GM18867 (cell line): Measurements from ENCODE around the gene FLACC1.

ENCODE experiments used
- ATAC-seq: cut with Tn5 transposase; IDR thresholded peaks from one replicate; pipeline ENCODE4 v1.9.1; 2021; ENCODE audit warnings: mild to moderate bottlenecking, moderate library complexity; ENCODE audit not compliant: unreplicated experiment

FLACC1 gene

DNA sequence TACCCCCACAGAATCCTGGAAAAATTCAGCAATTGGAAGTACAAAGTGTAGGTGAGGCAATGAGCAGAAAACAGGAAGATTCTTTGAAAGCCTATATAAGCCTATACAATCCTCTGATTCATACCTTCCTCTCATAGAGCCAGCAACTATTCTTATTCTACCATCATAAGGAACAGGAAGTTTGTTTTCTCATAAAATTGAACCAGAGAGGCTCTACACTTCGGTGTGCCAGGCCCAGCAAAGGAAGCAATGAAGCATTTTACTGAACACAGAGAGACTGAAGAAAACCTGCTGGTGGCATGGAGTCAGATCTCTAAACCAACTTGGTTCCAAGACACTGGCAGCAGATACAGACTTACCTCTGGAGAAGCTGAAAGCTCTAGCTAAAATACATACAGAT lies 78.1 kb downstream of the FLACC1 start:
- ATAC-seq = no peak

- ATAC-seq = no peak
Measured at GRCh38 chr2:201276511-201276910, 80.6 kb downstream of the FLACC1 start.

GRCh38 chr2:201275990-201276389 lies 81.2 kb downstream of the FLACC1 start:
- no peak for ATAC-seq

DNA sequence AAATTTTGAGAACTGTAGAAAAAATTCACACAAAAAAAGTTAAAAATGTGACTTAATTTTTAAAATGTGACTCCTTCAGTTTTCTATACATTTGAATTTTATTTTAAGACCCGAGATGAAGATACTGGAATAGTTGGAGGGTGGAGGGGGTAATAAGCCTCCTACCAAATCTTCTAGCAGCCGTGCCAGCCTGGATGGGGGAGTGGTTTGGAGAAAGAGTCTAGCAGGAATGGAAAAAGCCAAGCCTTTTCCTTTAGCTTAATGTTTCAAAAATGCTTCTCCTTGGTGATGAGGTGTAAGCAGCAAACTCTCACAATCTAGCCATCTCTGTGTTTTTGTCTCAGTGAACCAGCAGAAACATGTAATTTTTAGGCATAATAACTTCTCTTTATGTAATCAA lies 82.1 kb downstream of the FLACC1 start:
- no peak for ATAC-seq

- ATAC-seq = no peak
Measured at GRCh38 chr2:201273330-201273983, 83.7 kb downstream of the FLACC1 start.

GRCh38 chr2:201271917-201272316 lies 85.2 kb downstream of the FLACC1 start:
- no peak for ATAC-seq

GRCh38 chr2:201270293-201271001 lies 86.7 kb downstream of the FLACC1 start:
- no peak for ATAC-seq

- ATAC-seq = no peak
Measured at GRCh38 chr2:201269764-201270163, 87.4 kb downstream of the FLACC1 start.

GRCh38 chr2:201267278-201268030 lies 89.7 kb downstream of the FLACC1 start:
- ATAC-seq = no peak

GRCh38 chr2:201266629-201267028 lies 90.5 kb downstream of the FLACC1 start:
- ATAC-seq = no peak

DNA sequence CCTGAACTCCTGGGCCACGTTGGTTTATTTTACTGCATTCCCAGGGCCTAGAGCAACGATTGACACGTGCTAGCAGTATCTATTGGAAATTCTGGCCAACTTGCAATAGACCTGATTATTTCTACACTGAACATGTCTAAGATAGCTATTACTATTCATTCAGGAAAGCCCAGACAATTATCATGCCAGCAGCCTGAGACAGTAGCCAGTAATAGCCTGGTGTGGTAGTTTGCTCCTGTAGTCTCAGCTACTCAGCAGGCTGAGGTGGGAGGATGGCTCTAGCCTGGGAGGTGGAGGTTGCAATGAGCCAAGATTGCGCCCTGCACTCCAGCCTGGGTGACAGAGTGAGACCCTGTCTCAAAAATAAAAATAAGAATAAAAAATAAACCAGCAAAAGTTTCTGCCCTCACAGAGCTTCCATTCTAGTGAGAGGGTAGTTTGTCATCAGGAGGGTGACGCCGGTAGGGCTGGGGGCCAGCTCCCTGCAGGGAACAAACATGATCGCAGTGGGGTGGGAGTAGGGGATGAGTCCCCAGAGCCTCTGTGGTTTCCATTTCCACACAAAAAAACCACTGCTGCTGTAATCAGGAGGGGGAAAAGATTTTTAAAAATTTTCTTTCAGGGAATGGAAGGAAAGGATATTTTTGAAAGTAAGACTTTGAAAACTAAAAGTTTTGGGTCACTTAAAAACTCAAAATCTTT lies 92.5 kb downstream of the FLACC1 start:
- no peak for ATAC-seq

DNA sequence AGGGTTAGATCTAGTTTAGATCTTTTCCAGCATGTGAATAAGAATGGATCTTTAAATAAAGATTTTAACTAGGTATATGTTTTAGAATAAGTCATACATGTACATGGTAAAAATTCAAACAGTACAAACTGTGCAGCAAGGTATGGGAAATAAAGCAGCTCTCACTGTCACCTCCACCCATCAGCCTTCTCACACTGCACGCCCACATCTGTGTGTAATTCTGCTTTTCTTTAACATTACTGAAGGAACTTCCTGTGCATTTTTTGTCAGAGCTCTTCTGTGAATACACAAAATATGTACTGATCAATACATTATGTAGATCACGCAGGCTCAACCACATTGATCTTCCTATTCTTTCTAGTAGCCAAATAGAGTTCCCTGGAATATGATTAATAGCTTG lies 93.4 kb downstream of the FLACC1 start:
- no peak for ATAC-seq

- ATAC-seq = no peak
Measured at GRCh38 chr2:201262718-201263117, 94.4 kb downstream of the FLACC1 start.

GRCh38 chr2:201261906-201262305 lies 95.2 kb downstream of the FLACC1 start:
- no peak for ATAC-seq

DNA sequence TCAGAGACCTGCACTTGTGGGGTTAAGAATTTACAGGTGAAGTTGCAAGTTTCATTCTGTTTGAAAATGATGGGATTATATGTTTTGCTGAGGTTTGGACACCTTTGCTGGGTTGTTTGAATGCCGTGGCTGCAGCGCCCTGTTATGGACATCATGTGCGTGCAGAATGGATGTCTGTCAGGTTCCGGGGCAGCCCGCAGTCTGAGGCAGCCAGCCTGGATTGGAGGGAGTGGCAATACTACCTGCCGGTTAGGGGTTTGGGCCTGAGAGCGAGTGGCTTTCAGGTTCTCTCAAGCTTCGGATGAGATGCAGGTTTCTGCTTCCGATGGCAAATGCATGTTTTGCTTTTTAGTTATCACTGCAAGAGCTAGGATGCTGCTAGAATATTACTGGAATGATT lies 95.7 kb downstream of the FLACC1 start:
- no peak for ATAC-seq

GRCh38 chr2:201260302-201260800 lies 96.8 kb downstream of the FLACC1 start, which contains the start of gene CASP8:
Gene CASP8 (plus strand): TSS chr2:201260536. CDS start chr2:201266487, 5,951 bp downstream.
- peak; percentile 33 for ATAC-seq

GRCh38 chr2:201258666-201259615 lies 98.2 kb downstream of the FLACC1 start:
- peak; percentile 6 for ATAC-seq

GRCh38 chr2:201257956-201258665 lies 99.0 kb downstream of the FLACC1 start:
- ATAC-seq = peak; percentile 77

DNA sequence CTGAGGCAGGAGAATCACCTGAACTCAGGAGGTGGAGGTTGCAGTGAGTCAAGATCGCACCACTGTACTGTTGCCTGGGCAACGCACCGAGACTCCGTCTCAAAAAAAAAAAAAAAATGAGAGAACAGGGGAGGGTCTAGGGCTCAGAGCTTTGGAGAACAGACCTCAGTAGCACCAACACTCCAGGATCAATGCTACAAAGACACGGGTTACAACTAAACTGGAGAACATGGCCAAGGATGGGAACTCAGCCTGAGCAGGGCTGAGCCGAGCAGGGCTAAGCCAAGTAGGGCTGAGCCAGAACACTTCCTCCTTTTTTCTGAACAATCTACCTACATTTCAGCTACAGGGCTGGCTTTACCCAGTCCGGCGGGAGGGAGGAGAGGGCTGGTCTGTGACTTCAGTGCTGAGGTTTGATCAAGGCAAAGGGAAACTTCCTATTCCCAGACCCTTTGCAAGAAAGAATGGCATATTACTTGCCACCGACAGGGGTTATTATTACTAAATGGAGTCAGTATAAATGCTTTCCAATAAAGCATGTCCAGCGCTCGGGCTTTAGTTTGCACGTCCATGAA lies 99.7 kb downstream of the FLACC1 start:
- ATAC-seq = peak; percentile 45
